GM18511 (cell line): ENCODE results near the gene SLC25A15.
"Not testable (repeated sequence)": the region's sequence is repeated elsewhere in the genome, so short reads cannot be mapped to it uniquely, and the experiment has no call there.

Experiments
- ATAC-seq: cut with Tn5 transposase; IDR thresholded peaks from one replicate; pipeline ENCODE4 v1.9.1; 2021; ENCODE audit warnings: mild to moderate bottlenecking, moderate library complexity; ENCODE audit not compliant: unreplicated experiment

SLC25A15 gene

DNA sequence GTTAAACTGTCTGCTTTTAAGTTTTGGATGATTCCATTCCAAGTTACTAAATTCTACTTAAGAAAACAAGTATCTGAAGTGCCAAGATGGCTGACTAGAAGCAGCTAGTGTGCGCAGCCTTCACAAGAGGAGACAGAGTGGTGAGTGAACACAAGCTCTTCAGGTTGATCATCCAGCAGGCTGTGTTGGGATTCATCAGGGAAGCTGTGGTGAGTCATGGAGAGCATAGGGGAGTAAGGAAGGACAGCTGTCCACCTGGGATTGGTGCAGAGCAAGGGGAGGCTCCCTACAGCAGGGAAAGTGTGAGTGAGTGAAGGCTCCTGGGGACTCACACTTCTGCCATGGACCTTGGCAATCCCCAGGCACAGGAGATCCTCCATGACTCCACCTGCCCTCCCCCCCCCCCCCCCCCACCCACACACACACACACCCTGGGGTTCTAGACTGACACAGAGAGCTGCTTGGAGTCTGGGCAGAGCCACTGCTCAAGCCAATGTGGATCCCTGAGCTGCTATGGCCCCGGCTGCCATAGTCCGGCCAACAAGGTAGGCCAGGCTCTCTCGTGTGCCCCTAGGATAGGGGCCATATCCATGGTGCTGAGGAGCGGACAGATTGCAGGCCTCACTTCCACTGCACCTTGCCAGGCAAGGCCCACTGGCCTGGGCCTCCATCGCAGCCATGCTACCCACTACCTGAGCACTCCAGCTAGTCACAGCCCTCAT lies 23.5 kb downstream of the SLC25A15 start:
- no peak for ATAC-seq

DNA sequence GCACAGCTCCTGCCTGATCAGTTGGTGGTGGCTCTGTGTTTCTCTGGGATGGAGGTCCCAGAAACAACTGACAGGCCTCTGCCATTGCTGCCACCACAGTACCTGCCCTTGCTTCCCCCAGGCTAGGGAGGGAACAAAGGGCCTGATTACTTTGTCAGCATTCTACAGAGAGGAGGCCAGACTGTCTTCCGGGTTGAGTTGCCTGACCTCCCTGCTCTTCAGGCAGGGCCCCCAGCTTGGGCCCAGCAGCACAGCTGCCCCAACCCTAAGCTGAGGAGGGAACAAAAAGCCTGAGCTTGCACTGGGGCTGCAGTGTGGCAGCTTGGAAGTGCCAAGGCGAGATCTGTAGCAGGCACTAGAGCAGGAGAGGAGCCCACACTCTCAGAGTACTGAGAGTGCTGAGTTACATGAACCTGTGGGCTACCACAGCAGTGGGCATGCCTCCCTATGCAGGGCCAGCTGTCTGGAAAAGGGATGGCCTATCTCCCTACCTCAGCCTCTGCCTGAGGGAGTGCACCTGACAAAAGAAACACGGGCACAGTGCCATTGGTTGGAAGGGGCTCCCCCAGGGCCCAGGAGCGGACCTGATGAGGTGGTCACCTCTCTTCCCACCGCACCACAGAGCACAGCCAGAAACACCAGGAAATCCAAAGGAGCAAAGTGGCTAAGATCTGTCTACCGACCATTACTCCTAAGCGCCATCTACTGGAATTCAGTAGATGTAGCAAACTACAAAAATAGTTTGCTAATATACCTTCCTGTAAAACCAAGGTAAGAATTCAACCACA lies 24.4 kb downstream of the SLC25A15 start:
- ATAC-seq, result no peak

DNA sequence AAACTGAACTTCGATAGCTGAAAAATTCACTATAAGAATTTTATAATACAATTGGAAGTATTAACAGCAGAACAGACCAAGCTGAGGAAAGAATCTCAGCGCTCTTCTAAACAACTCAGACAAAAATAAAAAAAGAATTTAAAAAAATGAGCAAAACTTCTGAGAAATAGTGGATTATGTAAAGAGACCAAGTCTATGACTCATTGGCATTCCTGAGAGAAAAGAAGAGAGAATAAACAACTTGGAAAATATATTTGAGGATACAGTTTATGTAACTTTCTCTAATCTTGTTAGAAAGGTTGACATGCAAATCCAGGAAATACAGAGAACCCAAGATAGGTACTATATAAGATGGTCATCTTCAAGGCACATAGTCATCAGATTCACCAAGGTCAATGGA lies 25.4 kb downstream of the SLC25A15 start:
- no peak for ATAC-seq

DNA sequence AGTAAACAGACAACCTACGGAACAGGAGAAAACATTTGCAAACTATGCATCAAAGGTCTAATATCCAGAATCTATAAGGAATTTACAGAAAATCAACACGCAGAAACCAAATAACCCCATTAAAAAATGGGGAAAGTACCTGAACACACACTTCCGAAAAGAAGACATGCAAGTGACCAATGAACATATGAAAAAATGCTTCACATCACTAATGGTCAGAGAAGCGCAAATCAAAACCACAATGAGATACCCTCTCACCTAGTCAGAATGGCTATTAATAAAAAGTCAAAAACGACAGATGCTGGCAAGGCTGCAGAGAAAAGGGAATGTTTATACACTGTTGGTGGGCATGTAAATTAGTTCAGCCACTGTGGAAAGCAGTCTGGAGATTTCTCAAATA lies 29.5 kb downstream of the SLC25A15 start:
- no peak for ATAC-seq

DNA sequence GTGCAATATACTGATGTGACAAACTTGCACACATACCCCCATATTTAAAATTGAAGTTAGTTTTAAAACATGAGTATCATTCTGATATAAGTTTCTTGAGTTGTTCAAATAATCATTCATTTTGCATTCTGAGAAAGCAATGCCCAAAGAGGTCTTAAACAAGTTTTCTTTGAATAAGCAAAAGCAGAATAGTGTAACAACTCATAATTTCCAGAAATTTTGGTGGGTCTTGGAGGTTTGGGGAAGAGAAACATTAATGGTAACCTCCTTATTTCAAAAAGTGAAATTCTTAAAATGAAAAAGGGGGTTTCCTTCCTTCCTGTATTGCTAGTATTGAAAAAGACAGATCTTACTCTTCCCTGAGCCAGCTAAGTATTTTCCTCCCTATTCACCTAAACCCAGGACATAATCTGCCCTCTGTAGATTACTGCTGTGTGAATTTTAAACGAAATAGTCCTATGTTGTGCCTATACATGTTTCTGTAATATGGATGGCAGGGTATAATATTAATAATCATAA lies 30.4 kb downstream of the SLC25A15 start:
- no peak for ATAC-seq

DNA sequence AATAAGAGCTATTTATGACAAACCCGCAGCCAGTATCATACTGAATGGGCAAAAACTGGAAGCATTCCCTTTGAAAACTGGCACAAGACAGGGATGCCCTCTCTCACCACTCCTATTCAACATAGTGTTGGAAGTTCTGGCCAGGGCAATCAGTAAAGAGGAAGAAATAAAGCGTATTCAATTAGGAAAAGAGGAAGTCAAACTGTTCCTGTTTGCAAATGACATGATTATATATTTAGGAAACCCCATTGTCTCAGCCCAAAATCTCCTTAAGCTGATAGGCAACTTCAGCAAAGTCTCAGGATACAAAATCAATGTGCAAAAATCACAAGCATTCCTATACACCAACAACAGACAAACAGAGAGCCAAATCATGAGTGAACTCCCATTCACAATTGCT lies 50.3 kb downstream of the SLC25A15 start:
- ATAC-seq, result not testable (repeated sequence)

DNA sequence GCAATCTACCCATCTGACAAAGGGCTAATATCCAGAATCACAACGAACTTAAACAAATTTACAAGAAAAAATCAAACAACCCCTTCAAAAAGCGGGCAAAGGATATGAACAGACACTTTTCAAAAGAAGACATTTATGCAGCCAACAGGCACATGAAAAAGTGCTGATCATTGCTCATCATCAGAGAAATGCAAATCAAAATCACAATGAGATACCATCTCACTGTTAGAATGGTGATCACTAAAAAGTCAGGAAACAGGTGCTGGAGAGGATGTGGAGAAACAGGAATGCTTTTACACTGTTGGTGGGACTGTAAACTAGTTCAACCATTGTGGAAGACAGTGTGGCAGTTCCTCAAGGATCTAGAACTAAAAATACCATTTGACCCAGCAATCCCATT lies 51.5 kb downstream of the SLC25A15 start:
- ATAC-seq, result not testable (repeated sequence)
